Glutamatergic neuron (in vitro differentiated cells): ENCODE measurements around the gene PTAFR. TPM values are rescaled to one million over a fixed set of nuclear protein-coding genes. Genes with fewer than 3 reads are reported as not detected.

Source experiments
- DNase-seq: peaks from one replicate; pipeline ENCODE4 v3.0.0; 2022
- H3K27ac Mint-ChIP-seq: one replicate; pipeline ENCODE4 v1.8.0; 2020; ENCODE audit warnings: mild to moderate bottlenecking, mixed read lengths, inconsistent platforms; ENCODE audit not compliant: unreplicated experiment
- H3K27me3 Mint-ChIP-seq: one replicate; pipeline ENCODE4 v1.8.0; 2020; ENCODE audit warnings: mild to moderate bottlenecking, moderate library complexity, mixed read lengths, inconsistent platforms; ENCODE audit not compliant: unreplicated experiment
- H3K36me3 Mint-ChIP-seq: one replicate; pipeline ENCODE4 v1.8.0; 2020; ENCODE audit warnings: mild to moderate bottlenecking, mixed read lengths, inconsistent platforms; ENCODE audit not compliant: unreplicated experiment
- H3K4me1 Mint-ChIP-seq: one replicate; pipeline ENCODE4 v1.8.0; 2020; ENCODE audit warnings: mild to moderate bottlenecking, low read depth, mixed read lengths, inconsistent platforms; ENCODE audit not compliant: unreplicated experiment
- H3K4me3 Mint-ChIP-seq: one replicate; pipeline ENCODE4 v1.8.0; 2020; ENCODE audit warnings: mild to moderate bottlenecking, mixed read lengths, inconsistent platforms; ENCODE audit not compliant: unreplicated experiment
- H3K9me3 Mint-ChIP-seq: one replicate; pipeline ENCODE4 v1.8.0; 2020; ENCODE audit warnings: mild to moderate bottlenecking, moderate library complexity, mixed read lengths, inconsistent platforms; ENCODE audit not compliant: unreplicated experiment
- total RNA-seq: library from RNA; stranded (reverse); fragmentation: NEBNext Ultra II Directional; extraction: Animal tissue kit (Norgen Biotek cat#: 25700); gene quantifications from one replicate; pipeline ENCODE4 v1.2.1, GENCODE V29; 2021; ENCODE audit not compliant: unreplicated experiment
- TF ChIP-seq, protein P1 (sequence below): fragments of 200-600 bp; sonication (generic); IDR thresholded peaks from one replicate; pipeline ENCODE4 v1.5.0; 2021; ENCODE audit not compliant: partially characterized antibody, unreplicated experiment

Gene PTAFR
- total RNA-seq, 1 donor from 2014 or later, result 0.54 TPM

DNA sequence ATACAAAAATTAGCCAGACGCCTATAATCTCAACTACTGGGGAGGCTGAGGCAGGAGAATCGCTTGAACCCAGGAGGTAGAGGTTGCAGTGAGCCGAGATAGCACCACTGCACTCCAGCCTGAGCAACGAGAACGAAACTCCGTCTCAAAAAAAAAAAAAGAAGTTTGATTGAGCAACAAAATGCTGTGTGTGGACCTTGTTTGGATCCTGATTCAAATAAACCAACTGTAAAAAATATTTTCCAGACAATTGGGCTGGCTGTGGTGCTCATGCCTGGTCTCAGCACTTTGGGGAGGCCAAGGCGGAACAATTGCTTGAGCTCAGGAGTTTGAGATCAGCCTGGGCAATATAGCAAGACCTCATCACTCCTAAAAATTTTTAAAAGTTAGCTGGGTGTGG, 16.8 kb downstream of the PTAFR start:
- no peaks in the 10 kb centered on the region for H3K36me3 Mint-ChIP-seq
- DNase-seq, result no peak
- H3K27me3 Mint-ChIP-seq, result peaks cover 3% of the 10 kb centered on the region
- H3K4me3 Mint-ChIP-seq, result no peak overlapping the region
- H3K4me1 Mint-ChIP-seq, result peaks cover 18% of the 10 kb centered on the region
- no peak overlapping the region for H3K27ac Mint-ChIP-seq
- TF ChIP-seq, protein P1, sequence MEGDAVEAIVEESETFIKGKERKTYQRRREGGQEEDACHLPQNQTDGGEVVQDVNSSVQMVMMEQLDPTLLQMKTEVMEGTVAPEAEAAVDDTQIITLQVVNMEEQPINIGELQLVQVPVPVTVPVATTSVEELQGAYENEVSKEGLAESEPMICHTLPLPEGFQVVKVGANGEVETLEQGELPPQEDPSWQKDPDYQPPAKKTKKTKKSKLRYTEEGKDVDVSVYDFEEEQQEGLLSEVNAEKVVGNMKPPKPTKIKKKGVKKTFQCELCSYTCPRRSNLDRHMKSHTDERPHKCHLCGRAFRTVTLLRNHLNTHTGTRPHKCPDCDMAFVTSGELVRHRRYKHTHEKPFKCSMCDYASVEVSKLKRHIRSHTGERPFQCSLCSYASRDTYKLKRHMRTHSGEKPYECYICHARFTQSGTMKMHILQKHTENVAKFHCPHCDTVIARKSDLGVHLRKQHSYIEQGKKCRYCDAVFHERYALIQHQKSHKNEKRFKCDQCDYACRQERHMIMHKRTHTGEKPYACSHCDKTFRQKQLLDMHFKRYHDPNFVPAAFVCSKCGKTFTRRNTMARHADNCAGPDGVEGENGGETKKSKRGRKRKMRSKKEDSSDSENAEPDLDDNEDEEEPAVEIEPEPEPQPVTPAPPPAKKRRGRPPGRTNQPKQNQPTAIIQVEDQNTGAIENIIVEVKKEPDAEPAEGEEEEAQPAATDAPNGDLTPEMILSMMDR, result no peak
- peaks cover 5% of the 10 kb centered on the region for H3K9me3 Mint-ChIP-seq

- Mint-ChIP-seq H3K27ac (no peak overlapping the region), H3K27me3 (peaks cover 3% of the 10 kb centered on the region), H3K4me1 (peaks cover 18% of the 10 kb centered on the region), H3K36me3 (no peaks in the 10 kb centered on the region), H3K4me3 (no peak overlapping the region), H3K9me3 (peaks cover 5% of the 10 kb centered on the region)
- no peak for DNase-seq
- TF ChIP-seq, protein P1, result no peak
Observed at GRCh38 chr1:28159243-28159642, 17.2 kb downstream of the PTAFR start.

GRCh38 chr1:28157894-28158293, 18.6 kb downstream of the PTAFR start:
- no peak overlapping the region for H3K4me3 Mint-ChIP-seq
- DNase-seq, result no peak
- peaks cover 3% of the 10 kb centered on the region for H3K9me3 Mint-ChIP-seq
- no peak overlapping the region for H3K27ac Mint-ChIP-seq
- H3K27me3 Mint-ChIP-seq, result peaks cover 3% of the 10 kb centered on the region
- no peaks in the 10 kb centered on the region for H3K36me3 Mint-ChIP-seq
- H3K4me1 Mint-ChIP-seq, result peaks cover 5% of the 10 kb centered on the region
- TF ChIP-seq, protein P1, result no peak

GRCh38 chr1:28156821-28157220, 19.7 kb downstream of the PTAFR start:
- no peak overlapping the region for H3K27ac Mint-ChIP-seq
- H3K4me1 Mint-ChIP-seq, result peaks cover 1% of the 10 kb centered on the region
- TF ChIP-seq, protein P1, result no peak
- peaks cover under 1% of the 10 kb centered on the region for H3K27me3 Mint-ChIP-seq
- H3K36me3 Mint-ChIP-seq, result no peaks in the 10 kb centered on the region
- no peak for DNase-seq
- no peak overlapping the region for H3K4me3 Mint-ChIP-seq
- peaks cover 3% of the 10 kb centered on the region for H3K9me3 Mint-ChIP-seq

GRCh38 chr1:28155628-28156027, 20.9 kb downstream of the PTAFR start:
- no peak for DNase-seq
- Mint-ChIP-seq H3K27me3 (no peaks in the 10 kb centered on the region), H3K9me3 (peaks cover 2% of the 10 kb centered on the region), H3K4me3 (no peak overlapping the region), H3K4me1 (no peaks in the 10 kb centered on the region), H3K27ac (no peak overlapping the region), H3K36me3 (no peaks in the 10 kb centered on the region)
- TF ChIP-seq, protein P1, result no peak
